GM18502 (cell line): ENCODE data around the gene SQOR.

Source experiments
- ATAC-seq: cut with Tn5 transposase; IDR thresholded peaks from one replicate; pipeline ENCODE4 v1.9.1; 2021; ENCODE audit warnings: mild to moderate bottlenecking; ENCODE audit not compliant: unreplicated experiment, poor library complexity

The SQOR gene

GRCh38 chr15:45703670-45704328, 69.0 kb downstream of the SQOR start:
- no peak for ATAC-seq

DNA sequence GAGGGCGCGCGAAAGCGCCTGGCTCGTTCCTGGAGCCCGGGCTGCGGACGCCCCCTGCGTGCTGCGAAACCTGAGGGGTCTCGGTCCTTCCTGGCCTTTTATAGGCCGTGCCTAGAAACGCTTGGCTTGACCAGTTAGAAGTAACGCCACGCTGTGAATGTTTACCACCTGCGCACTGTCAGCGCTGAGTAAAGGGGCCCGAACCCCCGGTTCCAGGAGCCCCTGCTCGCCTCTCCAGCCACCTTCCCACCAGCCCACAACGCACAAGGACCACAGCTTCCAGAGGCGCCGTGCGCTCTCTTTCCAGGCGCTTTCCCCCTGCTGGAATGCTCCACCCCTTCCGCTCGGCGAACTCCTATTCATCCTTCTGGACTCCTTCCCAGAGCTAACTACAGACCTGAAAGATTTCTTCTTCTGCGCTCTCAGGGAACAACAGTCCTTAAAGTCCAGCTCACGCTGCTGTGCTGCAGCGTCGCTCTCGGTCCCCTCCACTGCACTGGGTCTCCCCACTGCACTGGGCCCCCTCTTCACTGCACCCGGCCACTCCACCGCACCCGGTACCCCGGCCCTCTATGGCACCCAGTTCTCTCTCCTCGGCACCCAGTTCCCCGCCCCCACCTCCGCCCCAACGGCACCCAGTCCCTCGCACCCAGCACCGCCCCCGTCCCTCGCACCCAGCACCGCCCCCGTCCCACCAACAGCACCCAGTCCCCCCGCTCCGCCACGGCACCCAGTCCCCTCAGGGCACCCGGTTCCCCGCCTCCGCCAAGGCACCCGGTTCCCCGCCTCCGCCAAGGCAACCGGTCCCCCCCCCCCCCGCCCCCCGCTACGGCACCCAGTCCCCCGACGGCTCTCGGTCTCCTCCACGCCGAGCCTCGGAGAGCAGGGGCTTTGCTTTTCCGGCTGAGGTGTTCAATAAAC, 69.8 kb downstream of the SQOR start:
- ATAC-seq = peak; percentile 26

DNA sequence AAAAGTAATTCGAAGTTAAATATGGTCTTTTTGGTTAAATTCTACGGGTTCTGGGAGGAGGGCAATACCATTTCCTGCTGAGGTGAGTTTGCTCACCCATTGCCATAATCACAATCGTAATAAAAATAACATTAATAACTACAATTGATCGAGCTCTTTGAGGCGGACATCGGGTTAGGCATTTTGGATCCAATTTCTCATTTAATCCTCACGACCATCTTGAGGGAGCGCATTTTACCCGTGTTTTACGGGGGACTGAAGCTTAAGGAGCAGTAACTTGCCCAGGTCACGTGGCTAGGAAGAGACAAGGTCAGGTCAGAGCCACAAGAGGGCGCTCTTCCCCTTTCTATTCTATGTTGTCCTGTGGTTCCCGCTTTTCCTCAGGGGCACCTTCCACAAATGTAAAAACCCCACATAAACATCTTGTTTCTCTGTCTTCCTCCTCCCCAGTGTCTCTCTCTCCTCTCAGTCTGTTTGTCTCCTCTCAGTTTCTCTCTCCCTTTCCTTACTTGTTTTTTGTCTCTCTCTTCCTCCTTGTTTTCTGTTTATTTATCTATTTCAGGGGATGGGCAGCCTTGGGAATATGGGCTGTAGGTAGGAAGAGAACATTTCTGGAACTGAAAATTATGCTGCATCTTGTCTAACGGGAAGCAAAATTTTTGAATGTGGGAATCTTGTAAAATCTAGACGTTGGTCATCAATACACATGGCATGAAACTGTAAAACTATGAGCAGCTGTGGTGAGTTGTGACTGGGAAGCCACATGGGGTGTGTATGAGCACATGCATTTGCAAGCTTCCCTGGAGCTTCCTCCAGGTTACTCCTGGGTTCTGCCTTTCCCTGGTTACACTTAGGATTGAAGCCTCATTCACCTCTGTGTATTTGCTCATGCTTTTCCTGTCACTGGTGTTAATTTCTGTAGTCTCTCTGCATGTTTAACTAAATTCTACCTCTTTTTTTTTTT, 71.0 kb downstream of the SQOR start:
- peak; percentile 91 for ATAC-seq

- no peak for ATAC-seq
Measured at GRCh38 chr15:45710657-45711056, 75.8 kb downstream of the SQOR start.

DNA sequence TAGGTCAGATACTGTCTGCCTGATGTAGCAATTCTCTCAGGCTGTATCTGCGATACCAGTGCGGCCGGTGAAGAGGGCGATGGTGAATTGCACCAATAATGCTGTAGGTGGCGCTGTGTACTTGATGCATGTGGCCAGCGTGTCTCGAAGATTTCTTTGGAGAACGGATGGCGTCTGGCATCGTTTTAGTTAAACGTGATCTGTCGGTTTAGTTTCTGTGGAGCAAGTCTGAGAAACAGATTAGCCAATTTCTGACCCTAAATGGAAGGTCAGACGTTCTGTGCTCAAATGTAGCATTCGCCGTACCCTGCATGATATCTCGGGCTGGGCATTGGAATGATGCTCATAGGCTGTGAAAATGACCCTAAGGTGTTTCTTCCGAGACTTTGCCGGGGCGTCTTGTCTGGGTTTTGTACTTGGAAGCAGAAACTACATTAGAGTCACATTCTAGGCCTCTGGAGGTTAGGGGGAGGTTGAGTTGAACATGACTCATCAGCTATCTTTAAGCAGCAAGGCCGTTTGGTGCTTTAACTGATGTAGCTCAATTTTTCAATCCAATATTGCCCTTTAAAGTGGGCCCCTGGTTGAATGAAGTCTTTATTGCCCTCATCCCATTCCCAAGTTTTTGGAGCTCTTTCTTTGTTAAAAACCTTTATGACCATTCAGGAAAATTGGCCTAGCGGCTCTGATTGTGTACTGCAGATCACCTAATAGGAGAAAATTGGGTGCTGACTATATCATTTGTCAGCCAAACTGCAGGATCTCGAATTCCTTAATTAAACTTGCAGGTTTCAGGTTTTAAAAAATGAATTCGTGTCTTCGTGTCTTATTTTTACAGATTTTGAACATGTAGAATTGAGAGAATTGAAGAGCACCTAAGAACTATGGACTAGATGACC, 80.0 kb downstream of the SQOR start:
- peak; percentile 78 for ATAC-seq

GRCh38 chr15:45715528-45715927, 80.7 kb downstream of the SQOR start:
- ATAC-seq = no peak

DNA sequence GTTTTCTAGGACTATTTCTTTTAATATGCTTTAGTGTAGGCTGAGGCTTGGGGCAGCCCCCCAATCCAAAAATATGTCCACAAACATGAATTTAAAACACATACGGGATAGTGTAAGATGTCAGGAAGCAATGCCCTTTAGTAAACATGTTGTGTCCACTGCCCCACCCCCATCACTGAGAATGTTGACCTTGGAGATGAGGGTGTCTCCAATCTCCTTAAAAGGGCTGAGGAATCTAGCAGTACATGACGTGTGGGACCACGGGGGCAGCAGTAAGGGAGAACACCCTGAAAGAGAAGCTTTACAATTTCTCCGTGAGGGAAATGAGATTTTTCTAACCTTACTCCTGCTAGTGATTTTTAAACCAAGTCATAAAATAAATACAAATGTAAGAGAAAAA, 84.7 kb downstream of the SQOR start:
- ATAC-seq = no peak

DNA sequence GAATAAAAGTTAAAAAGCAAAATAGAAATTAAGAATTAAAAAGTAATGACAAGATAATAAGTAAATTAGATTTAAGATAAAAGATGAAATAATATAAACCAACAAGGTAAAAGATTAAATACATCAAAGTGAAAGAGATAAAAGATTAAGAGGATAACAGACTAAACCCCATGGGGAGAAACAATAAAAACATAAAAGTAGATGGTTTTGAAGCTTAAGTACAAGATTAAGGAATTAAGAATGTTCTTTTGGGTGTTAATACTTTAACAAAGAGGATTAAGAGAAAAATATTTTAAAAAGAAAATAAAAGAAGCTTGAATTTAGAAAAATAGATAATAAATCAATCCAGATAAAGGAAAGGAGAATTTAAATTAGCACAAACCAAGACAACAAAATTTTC, 85.4 kb downstream of the SQOR start:
- no peak for ATAC-seq

DNA sequence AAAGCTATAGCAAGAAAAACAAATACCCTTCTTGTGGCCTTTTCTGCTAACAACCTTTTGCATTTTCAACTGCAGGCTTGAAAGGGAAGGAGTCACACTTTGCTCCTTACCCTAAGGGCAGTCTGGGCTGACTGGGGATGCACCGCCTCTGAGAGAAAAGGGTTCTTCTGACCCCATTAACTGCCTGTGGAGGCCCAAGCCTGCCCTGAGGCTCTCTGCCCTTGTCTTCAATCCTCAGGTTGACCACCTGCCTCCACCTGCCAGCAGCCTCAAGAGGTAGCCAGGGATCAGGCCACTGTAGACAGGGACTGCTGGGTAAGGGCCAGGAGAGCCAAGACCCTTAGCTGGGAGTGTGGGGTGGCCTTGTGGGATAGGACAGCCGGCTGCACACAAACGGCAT, 93.8 kb downstream of the SQOR start:
- no peak for ATAC-seq

- ATAC-seq = no peak
Measured at GRCh38 chr15:45729141-45729540, 94.3 kb downstream of the SQOR start.

DNA sequence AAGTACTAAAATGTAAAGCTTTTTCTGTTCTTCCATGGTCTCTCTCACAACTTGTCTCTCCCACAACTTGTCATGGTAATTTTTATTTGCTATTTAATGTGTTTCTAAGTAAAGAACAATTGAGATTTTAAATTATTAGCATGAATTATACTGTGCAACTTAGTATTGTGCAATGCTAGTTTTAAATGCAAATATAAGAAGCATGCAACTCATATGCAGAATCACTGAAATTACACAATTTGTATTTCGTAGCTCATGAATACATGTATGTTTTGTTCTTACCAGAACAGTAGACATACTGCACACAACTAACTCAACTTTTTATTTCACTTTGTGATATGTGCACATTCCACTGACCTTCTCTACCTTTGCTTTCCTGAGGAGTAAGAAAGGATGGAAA, 96.5 kb downstream of the SQOR start:
- no peak for ATAC-seq

- ATAC-seq = no peak
Measured at GRCh38 chr15:45732662-45733061, 97.8 kb downstream of the SQOR start.

DNA sequence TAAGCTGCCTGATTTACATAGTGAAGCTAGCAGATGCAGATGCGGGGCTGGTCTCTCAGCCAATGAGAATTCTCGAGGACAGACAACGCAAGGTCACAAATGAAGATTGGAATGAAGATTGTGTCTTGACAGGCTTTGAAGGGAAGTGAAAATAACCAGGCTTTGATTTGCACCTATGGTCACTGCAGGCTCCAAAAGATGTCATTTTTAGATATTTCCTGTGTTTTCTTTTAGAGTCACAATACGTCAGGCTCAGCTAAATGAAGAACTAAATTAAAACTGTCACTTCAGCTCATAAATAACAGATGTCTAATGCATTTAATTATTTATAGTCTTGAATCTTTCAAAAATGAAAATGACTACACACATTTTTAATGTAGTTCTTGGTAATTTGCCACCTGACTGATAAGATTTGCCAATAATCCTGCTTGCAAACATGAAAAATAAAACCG, 99.5 kb downstream of the SQOR start:
- ATAC-seq = no peak
